HG02642 (cell line): ENCODE results near the gene TMEM218.

ENCODE experiments used
- ATAC-seq: cut with Tn5 transposase; IDR thresholded peaks from one replicate; pipeline ENCODE4 v1.9.1; 2021; ENCODE audit warnings: mild to moderate bottlenecking; ENCODE audit not compliant: unreplicated experiment, poor library complexity

TMEM218 gene

DNA sequence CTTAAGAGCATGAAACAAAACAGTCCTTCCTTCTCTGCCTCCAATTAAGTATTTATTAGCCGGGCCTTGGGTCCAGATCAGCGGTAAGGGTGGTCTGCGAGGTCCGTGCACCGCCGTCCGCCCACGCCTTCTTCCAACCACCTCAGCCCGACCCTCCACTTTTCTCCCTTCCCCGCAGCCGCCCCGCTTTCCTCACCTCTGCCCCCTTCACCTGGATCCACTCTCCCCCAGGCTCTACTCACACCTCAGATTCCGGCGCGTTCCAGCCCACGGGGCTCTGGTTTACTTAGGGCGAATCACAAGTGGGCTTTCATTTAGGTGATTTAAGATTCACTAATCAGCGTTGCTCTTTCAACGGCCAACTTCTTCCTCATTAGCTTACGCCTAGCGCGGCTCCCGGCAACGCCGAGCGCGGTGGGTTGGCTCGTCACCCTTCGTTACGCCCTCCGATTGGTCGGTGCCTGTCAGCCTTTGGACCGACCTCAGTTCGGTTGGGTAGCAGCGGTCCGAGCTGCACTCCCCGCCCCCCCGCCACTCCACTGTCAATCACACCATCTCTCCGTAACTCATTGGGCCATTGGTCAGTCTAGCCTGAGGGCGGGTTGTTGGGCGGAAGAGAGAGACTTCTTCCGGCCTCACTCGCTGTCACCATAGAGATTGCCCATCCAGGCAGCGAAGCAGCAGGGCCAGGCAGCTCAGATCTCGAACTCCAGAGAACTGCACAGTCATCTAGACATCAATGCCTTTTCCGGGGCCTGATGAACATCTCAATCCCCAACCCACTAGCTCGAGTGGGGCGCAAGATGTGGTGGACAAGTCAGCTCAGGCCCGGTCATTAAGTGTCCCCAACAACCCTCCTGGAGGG lies at the start of gene TMEM218:
TSS of gene TMEM218 (minus strand) at position 284 of the 865 bp plus-strand sequence. CDS start 9,385 bp downstream, outside the sequence.
- ATAC-seq: peak; percentile 99

DNA sequence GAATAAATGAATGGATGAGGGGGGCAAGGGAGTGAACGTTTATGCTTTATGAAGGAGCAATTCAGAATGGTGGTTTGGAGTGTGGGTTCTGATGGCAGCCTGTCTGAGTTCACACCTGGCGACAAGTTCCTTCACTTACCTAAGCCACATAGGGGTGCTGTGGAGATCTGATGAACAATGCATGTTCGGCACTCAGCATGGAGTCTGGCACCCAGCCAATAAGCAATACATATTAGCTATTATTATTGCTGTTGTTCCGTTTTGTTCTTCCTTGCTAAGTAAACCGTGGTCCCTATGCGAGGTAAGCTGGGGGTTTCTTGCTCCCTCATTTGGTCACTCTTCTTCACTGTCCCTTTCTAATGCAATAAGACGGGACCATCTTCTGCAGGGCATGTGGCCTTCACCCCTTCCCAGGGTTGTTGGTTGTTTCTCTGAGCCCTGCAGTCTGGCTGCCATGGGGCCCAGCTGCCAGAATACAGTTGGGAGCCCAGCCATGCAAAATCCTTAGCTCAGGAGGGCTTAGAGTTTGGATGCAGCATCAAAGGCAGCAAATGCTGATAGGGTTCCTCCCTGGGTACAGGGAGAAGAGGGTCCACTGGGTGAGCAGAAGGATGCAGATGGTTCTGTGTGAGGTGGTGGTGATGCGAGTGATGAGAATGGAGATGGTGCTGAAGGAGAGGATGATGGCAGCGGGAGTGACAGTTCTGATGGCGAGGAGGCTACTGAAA lies 46.7 kb upstream of the TMEM218 start:
- ATAC-seq: no peak

DNA sequence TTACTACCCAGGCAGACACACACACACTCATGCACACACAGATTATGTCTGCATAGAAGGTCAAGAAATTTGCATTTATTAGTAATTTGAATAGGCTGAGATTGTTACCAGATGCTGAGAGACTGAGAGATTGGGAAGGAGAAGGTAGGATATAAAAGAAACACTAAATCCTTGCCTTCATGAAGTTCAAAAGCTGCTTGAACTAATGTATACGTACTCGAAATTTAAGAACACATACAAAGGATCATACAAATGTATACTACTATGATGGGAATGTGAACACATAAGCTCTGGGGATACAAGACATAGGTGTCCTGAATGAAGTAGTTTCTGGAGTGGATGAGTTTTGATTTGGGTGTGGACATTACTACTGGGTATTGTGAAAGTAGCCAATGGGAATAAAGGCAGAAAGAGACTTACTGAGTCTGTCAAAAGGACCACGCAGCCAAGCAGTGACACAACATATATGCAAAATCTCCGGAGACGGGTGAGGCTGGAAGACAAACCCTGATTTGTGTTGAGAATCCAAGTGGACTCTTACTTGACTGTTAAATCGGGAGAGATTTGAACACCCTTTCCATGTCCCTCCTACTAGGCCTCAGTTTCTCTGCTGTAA lies 45.8 kb upstream of the TMEM218 start:
- no peak for ATAC-seq

DNA sequence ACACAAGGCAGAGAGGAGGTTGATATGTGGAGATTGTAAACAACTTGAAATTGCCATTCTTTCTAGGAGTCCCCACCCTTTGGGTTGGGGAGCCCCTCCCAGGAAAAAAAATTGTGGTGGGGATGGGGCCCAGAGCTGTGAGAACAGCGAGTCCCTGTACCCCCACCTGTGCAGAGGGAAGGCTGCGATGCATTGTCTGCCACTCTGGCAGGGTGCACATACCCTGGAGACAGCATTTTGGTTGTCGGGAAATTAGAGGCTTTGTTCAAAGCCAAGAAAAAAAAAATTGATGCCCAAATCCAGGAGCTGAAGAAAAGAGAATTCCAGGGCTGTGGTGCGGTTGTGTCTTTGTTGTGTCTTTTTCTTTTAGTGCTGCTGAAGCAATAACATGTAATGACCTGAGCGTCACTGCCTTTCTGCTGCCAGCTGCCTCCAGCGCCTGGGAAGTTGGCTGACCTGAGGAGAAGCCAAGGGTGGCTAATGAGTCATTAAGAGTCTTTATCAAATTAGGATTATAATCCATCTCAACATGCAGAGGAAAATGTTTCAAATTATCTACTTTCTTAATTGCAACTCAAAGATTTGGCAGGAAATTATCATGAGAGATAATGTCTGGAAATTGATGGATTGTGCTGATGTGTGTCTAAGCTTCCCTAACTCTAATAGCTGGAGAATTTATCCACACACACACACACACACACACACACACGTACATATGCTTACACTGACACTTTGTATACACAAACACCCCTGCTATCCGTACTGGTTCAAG lies 45.1 kb upstream of the TMEM218 start:
- no peak for ATAC-seq

DNA sequence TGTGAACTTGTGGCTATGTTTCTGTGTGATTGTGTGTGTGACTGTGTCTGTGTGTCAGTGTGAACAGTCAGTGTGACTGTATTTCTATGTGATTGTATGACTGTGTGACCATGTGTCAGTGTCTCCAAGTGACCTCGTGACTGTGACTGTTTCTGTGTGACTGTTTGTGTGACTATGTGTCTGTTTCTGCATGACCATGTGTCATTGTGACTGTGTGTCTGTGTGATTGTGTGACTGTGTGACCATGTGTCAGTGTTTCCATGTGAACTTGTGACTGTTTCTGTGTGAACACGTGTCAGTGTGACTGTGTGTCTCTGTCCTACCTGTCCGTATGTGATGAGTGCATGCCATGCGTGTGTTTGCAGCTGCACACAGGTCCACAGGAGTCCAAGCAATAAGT lies 44.3 kb upstream of the TMEM218 start:
- ATAC-seq: no peak

DNA sequence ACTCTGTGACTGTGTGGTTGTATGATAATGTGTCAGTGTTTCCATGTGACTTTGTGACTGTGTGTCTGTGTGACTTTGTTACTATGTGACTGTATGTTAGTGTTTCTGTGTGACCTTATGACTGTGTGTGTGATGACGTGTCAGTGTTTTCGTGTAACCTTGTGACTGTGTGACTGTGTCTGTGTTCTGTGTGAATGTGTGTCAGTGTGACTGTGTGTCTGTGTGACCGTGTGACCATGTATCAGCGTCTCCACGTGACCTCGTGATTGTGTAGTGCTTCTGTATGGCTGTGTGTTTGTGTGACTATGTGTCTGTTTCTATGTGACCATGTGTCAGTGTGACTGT lies 43.6 kb upstream of the TMEM218 start:
- no peak for ATAC-seq

DNA sequence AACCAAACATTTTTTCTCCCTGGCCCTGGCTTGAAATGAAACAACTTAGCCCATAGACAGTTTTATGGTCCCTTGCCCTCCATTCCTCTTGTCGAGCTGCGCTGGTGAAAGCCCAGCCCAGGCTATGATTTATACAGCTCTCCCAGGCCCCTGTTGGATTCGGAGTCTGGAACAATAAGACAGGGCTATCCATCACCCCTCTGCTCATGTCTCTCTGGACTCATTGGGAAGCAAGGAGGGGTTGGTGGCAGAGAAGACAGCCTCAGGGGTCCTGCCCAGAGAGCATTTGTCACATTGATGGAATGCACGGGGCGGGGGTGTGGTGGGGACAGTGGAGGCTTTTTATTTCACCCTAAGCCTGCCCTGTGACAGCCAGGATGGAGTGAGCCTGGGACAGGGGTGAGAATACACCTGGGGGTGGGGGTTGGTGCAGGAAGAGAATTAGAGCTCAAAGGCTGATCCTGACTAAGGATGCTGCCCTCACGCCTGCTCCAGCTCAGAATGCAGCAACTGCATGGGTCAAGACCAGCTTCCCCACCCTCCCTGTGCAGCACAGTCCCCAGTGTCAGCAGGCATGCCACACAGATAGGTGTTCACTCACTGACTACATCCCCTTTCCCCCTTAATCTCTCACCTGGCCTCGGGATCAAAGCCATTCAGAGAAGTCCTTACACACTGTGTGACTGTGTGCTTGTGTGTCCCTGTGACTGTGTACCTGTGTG lies 43.1 kb upstream of the TMEM218 start:
- ATAC-seq: no peak

DNA sequence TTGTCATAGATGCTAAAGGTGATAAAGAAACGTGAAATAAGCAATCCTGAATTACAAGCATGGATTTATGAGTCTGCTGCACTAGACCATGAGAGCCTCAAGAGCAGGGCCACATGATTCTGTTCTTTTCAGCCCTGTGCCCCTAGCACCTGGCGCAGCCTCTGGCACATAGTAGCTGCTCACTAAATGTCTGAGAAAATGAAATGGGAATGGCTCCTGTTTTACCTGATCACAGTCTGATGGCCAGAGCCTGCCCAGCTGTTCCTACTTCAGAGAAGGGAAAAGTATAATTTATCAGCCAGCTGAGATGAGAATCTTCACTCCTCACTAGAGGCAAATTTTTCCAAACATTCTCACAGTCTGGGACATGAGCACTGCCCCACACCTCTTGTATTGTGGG lies 42.4 kb upstream of the TMEM218 start:
- no peak for ATAC-seq

DNA sequence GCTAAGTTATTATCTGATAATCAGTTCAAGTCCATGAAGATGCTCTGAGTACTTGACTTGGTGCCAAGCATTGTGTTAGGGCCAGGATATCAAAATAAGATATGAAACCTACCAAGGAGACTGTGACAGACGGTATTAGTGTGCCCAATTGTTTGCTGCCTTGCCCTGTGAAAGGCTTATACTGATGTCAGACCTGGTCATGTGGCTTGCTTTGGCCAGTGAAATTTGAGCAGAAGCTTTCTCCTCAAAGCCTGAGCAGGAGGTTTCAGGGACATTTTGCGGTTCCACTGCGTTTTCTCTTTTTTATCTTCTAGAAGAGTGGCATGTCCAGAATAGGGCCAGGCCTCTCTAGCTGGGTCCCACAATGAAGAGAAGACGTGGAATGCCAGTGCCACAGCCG lies 37.3 kb upstream of the TMEM218 start:
- ATAC-seq: no peak

DNA sequence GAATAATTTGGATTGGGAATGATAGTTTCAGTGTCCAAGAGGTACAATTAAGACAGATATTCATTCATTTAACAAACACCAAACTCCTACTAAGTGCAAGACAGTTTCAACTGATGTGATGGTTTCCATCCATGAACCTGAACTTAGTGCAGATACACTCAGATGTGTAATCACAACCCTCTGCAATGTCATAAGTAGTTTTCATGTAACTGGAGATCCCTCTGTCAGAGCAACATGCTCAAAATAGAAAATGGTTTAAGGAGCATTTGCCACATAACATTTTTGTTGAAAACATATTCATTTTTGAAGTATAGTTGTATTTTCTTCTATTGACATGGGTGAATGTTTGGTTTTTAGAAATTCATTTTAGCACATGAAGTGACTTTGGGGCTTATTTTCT lies 36.6 kb upstream of the TMEM218 start:
- no peak for ATAC-seq

DNA sequence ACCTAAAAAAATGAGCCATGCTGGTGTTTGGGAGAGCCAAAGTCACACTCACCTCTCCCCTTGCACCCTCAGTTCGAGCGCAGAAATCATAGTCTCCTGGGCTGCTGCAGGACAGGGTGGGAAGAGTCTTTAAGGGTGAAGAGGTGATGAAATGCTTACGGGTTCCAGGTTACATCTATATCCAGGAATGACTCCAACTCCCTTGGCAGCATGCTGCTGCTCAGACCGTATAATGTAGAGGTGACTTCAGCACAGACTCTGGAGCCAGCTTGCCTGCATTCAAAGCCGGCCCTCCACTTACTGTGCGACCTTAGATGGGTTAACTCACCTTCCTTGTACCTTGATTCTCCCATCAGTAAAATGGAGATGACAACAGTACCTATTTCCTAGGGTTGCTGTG lies 35.9 kb upstream of the TMEM218 start:
- no peak for ATAC-seq

DNA sequence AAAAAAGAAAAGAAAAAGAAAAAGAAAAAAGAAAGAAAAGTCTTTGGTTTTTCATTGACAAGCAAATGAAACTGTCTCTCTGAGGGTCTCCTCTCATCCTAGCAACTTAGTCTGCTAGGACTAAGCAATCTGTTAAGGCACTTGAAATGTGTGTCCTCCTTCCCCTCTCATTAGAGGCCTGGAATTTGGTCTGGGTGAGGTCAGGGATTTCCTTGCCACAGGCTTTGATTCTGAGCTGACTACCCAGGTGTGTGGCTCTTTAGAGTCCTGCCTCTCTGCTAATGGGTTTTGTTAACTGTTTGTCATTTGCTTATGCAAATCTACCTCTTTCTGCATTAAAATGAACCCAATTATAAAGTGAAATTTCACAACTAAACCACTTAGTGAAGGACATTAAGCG lies 34.8 kb upstream of the TMEM218 start:
- no peak for ATAC-seq

DNA sequence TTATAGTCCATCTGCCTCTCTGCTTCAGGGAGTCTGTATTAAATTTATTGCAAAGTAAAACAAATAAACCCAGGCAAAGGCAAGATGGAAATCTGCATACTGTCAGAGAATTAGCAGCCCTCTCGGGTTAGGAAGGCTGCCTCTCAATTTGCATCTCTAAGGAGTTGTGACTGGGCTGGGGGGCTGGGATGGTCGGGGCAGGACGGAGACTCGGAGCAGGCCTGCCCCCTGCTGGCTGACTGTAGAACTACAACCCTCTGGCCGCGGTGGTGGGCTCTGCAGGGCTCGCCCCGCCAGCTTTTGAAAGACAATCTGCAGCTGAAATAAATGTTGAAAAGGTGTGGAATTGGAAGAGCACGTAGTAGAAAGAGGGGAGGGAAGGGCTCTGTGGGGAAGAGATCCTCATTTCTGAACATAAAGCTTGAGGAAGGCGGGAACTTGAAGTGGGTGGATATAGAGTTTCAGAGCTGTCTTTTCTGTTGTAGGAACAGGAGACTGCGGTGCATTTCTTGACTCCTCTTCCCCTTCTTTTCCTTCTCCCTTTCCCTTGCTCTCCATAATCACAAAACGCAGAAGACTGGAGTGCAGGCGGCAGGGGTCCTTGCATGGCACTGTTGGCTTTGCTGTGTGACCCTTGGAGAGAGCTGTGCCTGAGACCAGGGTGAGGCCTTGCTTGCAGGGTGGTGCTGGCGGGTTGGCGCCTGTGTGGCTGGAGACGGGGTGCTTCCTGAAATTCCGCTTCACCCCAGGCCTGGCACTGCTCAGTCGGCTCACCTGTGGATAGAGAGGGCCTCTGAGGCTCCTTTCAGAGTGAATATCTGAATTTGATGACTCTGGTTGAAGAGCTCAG lies 30.5 kb upstream of the TMEM218 start:
- no peak for ATAC-seq

DNA sequence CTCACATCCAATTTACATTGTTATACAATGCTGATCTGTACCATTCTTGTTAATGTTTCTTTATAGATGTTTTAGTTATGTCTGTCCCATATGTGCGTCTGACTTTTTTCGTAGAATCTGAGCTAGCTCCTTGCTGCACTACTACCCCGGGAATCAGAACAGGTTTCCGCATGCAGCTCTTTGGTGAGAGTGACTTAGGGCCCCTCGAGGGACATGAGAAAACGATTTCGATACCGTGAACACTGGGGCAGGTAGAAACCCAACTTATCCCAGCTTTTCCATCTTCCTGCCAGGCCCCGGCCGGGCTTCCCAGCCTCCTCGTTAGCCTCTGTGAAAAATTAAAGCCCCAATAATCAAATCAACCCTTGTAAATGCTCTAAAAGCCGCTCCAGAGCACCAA lies 29.8 kb upstream of the TMEM218 start:
- ATAC-seq: no peak

DNA sequence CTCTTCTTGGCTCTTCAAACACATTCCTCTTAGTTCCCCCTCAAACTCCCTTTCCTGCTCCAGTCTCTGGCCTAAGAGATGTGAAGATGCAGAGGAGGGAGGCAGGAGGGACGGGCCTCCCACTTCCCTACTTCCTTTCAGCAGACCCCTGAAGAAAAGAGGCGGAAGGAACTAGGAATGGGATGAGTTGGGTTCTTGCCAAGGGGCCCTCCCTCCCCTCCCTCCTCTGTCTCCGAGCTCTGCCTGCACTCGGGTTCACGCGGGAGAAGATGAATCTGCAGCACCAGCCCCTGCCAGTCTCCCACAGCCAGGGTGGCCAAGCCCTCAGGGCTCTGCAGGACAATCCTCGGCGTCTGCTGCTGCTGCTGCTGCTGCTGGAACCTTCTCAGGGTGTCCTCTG lies 28.8 kb upstream of the TMEM218 start:
- ATAC-seq: no peak

DNA sequence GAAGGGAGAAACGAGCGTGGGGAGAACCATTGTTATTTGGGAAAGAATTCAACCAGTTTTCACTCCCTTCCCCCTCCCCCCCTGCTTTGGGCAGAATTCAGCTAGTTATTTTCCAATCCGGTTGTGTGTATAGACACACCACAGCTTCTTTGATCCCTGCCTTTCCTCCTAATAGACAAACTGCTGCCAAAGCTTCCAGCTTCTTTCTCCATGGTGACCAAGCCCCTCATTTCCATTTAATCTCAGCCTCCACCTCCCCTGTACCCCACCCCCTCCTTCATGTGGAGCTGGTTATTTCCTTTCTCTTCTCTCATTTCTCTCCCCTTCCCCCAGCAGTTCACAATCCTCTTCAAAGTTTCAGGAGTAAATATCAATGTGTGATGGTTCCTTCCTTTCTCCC lies 28.4 kb upstream of the TMEM218 start:
- ATAC-seq: no peak

DNA sequence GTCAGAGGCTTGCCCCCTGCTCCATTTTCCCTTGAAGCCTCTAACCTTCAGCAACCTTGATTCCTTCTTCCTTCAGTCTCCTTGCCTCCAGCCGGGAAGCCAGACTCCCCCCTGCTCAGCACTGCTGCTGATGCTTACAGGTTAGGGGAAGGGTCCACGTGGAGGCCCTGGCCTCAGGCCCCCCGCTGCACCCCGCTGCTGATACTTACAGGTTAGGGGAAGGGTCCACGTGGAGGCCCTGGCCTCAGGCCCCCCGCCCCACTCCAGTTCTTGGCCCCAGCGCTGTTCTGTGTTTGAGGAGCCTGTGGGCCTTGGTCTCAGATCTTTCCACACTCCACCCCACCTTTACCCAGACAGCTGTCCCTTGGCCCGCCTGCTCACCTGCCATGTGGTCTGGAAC lies 27.5 kb upstream of the TMEM218 start:
- ATAC-seq: no peak

DNA sequence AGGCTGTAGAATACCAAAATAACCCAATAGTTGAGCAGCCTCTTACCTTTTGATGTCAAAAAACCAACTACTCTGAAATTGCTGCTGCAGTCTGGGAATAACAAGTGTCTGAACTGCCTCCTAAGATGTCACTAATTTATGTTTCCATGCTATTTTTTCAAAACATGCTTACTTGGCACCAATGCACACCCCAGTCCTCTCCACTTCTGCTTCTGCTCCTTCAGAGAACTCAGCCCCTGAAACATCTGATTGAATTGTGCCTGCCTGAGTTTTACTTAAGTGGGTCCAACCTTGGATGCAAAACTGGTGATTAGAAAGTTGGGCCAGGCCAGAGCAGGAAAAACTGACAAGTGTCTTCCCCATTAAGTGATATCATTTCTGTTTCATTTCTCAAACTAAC lies 24.6 kb upstream of the TMEM218 start:
- ATAC-seq: no peak

DNA sequence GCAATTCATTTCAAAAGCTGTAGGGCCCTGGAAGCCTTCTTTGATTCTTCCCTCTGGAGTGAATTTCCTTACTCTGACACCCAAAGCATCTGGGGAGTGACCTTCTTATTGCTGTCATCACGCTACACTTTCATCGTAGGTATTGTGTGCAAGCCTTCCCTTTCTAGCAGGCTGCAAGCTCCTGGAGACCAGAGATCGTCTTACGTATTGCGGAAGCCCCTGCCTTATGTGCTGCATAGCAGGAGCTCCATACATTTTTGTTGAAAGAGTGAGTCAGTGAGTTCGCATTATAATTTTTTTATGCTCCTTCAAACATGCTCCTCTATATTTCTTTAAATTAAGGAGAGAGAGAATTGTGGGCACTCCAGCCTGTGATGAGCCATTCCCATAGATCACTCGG lies 21.2 kb upstream of the TMEM218 start:
- no peak for ATAC-seq
